Ureter (tissue), 1 donor: Measurements from ENCODE around the gene LAT. TPM values are rescaled to one million over a fixed set of nuclear protein-coding genes. Genes with fewer than 3 reads are reported as not detected.

ENCODE experiments used
- total RNA-seq: library from RNA; stranded (reverse); gene quantifications from one replicate; pipeline ENCODE4 v1.2.4, GENCODE V29; 2023
- donor health status: DM: yes; HTN: yes; CAD: no.

LAT gene
- total RNA-seq, 1 donor from 2014 or later = 11.9 TPM

Other genes starting within 250 kb of the LAT start
- 5.8 TPM for gene NPIPB9, start 233.3 kb upstream of the LAT start, total RNA-seq
- gene ATXN2L, start 162.1 kb upstream of the LAT start, total RNA-seq = 162 TPM
- 150 TPM for gene TUFM, start 138.7 kb upstream of the LAT start, total RNA-seq
- gene SH2B1, start 121.2 kb upstream of the LAT start, total RNA-seq = 55.5 TPM
- gene ATP2A1, start 106.6 kb upstream of the LAT start, total RNA-seq = 0.75 TPM
- gene RABEP2, start 59.8 kb upstream of the LAT start, total RNA-seq = 26.5 TPM
- gene CD19, start 53.1 kb upstream of the LAT start, total RNA-seq = not detected
- gene NFATC2IP, start 34.1 kb upstream of the LAT start, total RNA-seq = 43.2 TPM
- 23.9 TPM for gene SPNS1, start 10.3 kb upstream of the LAT start, total RNA-seq